ENCODE measurements around the gene ZSCAN1.

The ZSCAN1 gene

GRCh38 chr19:58083021-58083420 lies 49.2 kb downstream of the ZSCAN1 start:
- no peak for DNase-seq (ENCODE audit: low read depth in 2 of 2)

DNA sequence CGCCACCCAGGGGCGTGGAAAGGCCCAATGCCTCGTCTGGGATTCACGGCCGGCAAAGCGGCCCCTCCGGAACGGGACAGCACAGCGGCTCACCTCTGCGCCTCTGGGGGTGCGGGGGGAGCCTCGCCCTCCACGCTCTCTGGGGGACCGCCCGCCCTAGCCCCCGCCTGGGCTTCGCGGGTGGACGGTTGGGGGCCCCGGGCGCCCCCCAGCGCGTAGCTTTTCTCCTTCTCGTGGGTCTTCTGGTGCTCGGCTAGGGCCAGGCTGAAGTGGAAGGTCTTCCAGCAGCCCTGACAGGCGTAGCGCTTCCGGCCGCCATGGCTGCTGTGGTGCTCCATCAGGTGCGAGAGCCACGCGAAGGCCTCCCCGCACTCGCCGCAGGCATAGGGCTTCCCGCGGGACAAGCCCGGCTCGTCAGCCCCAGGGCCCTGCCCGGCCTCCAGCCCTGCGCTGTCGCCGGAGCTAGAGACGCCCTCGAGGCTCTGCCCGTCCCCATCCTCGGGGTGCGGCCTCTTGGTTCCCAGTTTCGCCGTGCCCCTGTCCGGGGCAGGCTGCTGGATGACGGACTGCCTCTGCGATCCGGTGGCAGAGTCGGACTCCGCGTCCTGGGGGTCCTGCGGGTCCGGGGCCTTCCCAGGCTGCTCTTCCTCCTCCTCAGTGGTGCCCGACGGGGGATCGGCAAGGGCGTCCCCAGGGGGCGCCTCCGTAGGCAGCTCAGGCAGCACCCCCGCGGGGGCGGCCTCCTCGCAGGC lies 50.9 kb downstream of the ZSCAN1 start:
- DNase-seq (ENCODE audit: low read depth in 2 of 2): no peak

DNA sequence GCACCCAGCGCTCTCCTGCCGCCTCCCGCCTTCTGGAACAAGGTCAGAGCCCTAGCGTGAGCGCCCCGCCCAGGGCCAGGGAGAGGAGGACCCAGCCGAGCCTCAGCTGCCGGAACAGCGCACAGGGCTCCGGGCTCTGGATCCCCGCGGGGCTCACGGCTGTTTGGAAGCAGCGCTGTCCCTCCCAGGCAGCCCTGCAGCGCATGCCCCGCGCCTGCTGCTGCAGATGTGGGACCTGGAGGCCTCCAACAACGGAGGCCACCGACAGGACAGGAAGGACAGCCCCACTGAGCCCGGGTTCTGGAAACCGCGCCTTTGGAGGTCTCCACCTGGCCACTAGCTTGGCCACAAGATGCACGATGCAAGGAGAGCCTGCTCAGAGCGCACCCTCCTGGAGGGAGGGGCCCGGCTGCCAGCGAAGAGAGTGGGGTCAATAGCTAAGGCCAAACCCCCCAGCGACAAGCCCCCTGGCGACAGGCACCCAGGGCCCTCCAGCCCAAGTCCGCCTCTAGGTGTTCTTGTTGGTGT lies 51.6 kb downstream of the ZSCAN1 start:
- DNase-seq (ENCODE audit: low read depth in 2 of 2): no peak

- no peak for DNase-seq (ENCODE audit: low read depth in 2 of 2)
Observed at GRCh38 chr19:58086825-58087710, 53.2 kb downstream of the ZSCAN1 start.

DNA sequence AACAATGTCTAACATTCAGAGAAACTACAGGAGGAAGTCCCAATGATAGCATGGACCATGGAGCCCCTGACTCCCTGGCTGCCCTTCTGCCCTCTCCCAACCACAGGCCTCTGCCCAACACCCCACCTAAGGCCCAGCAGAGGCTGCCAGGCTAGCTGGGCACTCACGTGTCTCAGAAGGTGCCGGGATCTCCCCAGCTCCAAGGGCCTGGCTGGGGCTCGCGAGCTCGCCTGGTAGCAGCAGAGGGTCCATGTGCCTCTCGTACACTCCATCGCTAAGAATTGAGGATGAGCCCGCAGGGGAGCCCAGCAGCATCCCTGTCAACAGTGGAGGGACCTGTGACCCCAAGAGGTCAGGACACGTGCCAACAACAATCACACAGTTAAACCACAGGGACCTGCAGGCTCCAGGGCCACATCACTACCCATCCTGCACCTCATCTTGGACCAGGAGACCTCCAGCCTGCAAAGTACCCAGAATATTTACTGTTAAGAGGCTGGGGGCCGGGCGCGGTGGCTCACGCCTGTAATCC lies 54.8 kb downstream of the ZSCAN1 start:
- DNase-seq (ENCODE audit: low read depth in 2 of 2): no peak

DNA sequence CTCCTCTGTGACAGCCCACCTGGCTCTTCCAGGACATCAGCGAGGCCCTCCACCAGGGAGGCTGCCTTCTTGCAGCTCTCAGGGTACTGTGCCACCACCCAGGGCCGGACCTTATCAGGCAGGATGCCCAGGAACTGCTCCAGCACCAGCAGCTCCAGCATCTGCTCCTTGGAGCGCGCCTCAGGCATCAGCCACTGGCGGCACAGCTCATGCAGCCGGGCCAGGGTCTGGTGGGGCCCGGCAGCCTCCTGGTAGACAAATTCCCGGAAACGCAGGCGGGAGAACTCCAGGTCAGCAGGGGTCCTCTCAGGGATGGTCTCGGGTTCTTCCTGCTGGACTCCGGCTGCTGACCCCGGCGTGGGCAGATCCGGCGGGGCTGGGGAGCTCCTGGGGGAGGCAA lies 56.0 kb downstream of the ZSCAN1 start:
- DNase-seq (ENCODE audit: low read depth in 2 of 2): no peak

- DNase-seq (ENCODE audit: low read depth in 2 of 2): no peak
Observed at GRCh38 chr19:58091251-58091995, 57.6 kb downstream of the ZSCAN1 start.

- DNase-seq (ENCODE audit: low read depth in 2 of 2): no peak
Observed at GRCh38 chr19:58093071-58093470, 59.2 kb downstream of the ZSCAN1 start.

- no peak for DNase-seq (ENCODE audit: low read depth in 2 of 2)
Observed at GRCh38 chr19:58095328-58095727, 61.5 kb downstream of the ZSCAN1 start.

- no peak for DNase-seq (ENCODE audit: low read depth in 2 of 2)
Observed at GRCh38 chr19:58096884-58097283, 63.1 kb downstream of the ZSCAN1 start.

GRCh38 chr19:58097349-58097748 lies 63.5 kb downstream of the ZSCAN1 start:
- no peak for DNase-seq (ENCODE audit: low read depth in 2 of 2)

GRCh38 chr19:58097781-58098681 lies 64.2 kb downstream of the ZSCAN1 start, which contains the start of gene ZSCAN18:
Gene ZSCAN18, minus strand, starts transcription at chr19:58098231. Its CDS starts 7,964 bp downstream, at chr19:58090267.
- DNase-seq (ENCODE audit: low read depth in 2 of 2): peak; percentile 90 to 94

DNA sequence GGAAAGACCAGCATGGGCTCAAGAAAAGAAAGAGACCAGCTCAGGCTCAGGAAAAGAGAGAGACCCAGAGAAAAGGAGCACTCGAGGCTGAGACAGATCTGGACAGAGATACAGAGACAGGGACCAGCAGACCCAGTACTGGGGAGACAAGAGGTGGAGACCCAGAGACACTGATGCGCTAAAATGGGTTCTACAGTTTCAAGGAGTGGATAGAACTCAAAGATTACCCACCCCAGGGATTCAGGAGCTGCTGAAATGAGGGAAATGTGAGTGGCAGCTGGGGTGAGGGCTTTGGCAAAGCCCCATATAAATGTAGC lies 64.8 kb downstream of the ZSCAN1 start:
- DNase-seq (ENCODE audit: low read depth in 2 of 2): no peak

Data from stimulated activated CD8-positive, alpha-beta memory T cell treated with anti-CD3 and anti-CD28 coated beads, Interleukin-15, amount 100 ng/mL, for 4 hours (primary cell).